H1 (cell line): Measurements from ENCODE around the gene RNF43. TPM values are rescaled to one million over a fixed set of nuclear protein-coding genes. Genes with fewer than 3 reads are reported as not detected.

ENCODE experiments used
- CTCF ChIA-PET: fragments of 300-600 bp; sonication (Branson Sonifier 250); formaldehyde crosslinking; loops from one replicate; lab custom pipeline; 2021; ENCODE audit not compliant: partially characterized antibody; lab: Charles Lee
- POLR2A ChIA-PET: fragments of 300-600 bp; sonication (Branson Sonifier 250); formaldehyde crosslinking; loops from one replicate; lab custom pipeline; 2021; ENCODE audit warnings: inconsistent platforms; ENCODE audit not compliant: partially characterized antibody; lab: Charles Lee
- DNase-seq, 2 experiments: peaks; one replicate each; pipeline versions ENCODE4 v3.0.0 to v3.0.0-alpha.2; 2010 to 2022; ENCODE audit warnings: low spot score in 2 of 2, low read depth in 1 of 2, mixed read lengths in 1 of 2
- FAIRE-seq: peaks from 2 replicates; lab custom pipeline; 2011; peaks lifted over from hg19 to GRCh38; lab: Jason Lieb, UNC
- H2AFZ ChIP-seq: 2 replicates; pipeline ENCODE4 v1.8.1; 2012; ENCODE audit warnings: low read length, inconsistent platforms
- H2AK5ac ChIP-seq: 2 replicates; pipeline ENCODE4 v1.6.1; 2013; ENCODE audit warnings: low read depth, low read length
- H2BK120ac ChIP-seq: replicated peaks from 2 replicates; pipeline ENCODE3; 2013; ENCODE audit warnings: low read depth, low read length, inconsistent platforms
- H2BK12ac ChIP-seq: 2 replicates; pipeline ENCODE4 v1.6.1; 2013; ENCODE audit warnings: low read depth, low read length
- H2BK15ac ChIP-seq: 2 replicates; pipeline ENCODE4 v1.6.1; 2013; ENCODE audit warnings: low read length
- H2BK20ac ChIP-seq: 2 replicates; pipeline ENCODE4 v1.6.1; 2013; ENCODE audit warnings: low read length
- H2BK5ac ChIP-seq: 2 replicates; pipeline ENCODE4 v1.6.1; 2013; ENCODE audit warnings: low read depth, low read length
- H3K14ac ChIP-seq: 2 replicates; pipeline ENCODE4 v1.6.1; 2013; ENCODE audit warnings: inconsistent platforms; ENCODE audit not compliant: insufficient read length
- H3K18ac ChIP-seq: 2 replicates; pipeline ENCODE4 v1.6.1; 2013; ENCODE audit warnings: low read length; ENCODE audit errors: extremely low read depth
- H3K23ac ChIP-seq: 2 replicates; pipeline ENCODE4 v1.6.1; 2013; ENCODE audit warnings: inconsistent platforms; ENCODE audit not compliant: insufficient read length
- H3K23me2 ChIP-seq: 2 replicates; pipeline ENCODE4 v1.6.1; 2013; ENCODE audit warnings: low read depth, low read length
- H3K27ac ChIP-seq: 2 replicates; pipeline ENCODE4 v1.6.1; 2011; ENCODE audit warnings: low read depth, low read length, inconsistent platforms
- H3K27me3 ChIP-seq, 4 experiments: replicated peaks in 1 of 4; 1 replicate in 1 of 4; 2 replicates in 3 of 4; pipeline versions ENCODE4 v1.6.1 to v1.8.1; 2011 to 2013; ENCODE audit warnings: low read length in 3 of 4, mild to moderate bottlenecking in 3 of 4, inconsistent platforms in 2 of 4, mixed read lengths in 2 of 4, moderate library complexity in 1 of 4; ENCODE audit not compliant: control insufficient read depth in 3 of 4, insufficient read depth in 3 of 4; ENCODE audit errors: extremely low read depth in 1 of 4
- H3K36me3 ChIP-seq, 4 experiments: 2 replicates each; pipeline versions ENCODE4 v1.6.1 to v1.8.1; 2011 to 2013; ENCODE audit warnings: mild to moderate bottlenecking in 4 of 4, low read length in 3 of 4, moderate library complexity in 2 of 4, control low read depth in 1 of 4, inconsistent platforms in 1 of 4; ENCODE audit not compliant: insufficient read depth in 4 of 4, control insufficient read depth in 2 of 4
- H3K4ac ChIP-seq: replicated peaks from 2 replicates; pipeline ENCODE3; 2013; ENCODE audit warnings: low read length, low read depth, mixed read lengths, inconsistent platforms; ENCODE audit not compliant: insufficient read length
- H3K4me1 ChIP-seq, 4 experiments: replicated peaks in 1 of 4; 1 replicate in 1 of 4; 2 replicates in 3 of 4; pipeline versions ENCODE4 v1.6.1 to v1.8.1; 2011 to 2013; ENCODE audit warnings: low read length in 3 of 4, inconsistent platforms in 2 of 4, mixed read lengths in 1 of 4; ENCODE audit not compliant: insufficient read depth in 4 of 4, control insufficient read depth in 3 of 4
- H3K4me2 ChIP-seq, 2 experiments: 2 replicates each; pipeline versions ENCODE4 v1.6.1 to v1.8.1; 2011 to 2013; ENCODE audit warnings: low read depth in 2 of 2, low read length in 2 of 2, control low read depth in 1 of 2, inconsistent platforms in 1 of 2, mild to moderate bottlenecking in 1 of 2; ENCODE audit not compliant: insufficient read depth in 1 of 2
- H3K4me3 ChIP-seq, 4 experiments: fragments of 200-600, 300-600 bp in 1 of 4; sonication (generic), shearing (Covaris generic), sonication (Bioruptor Twin) in 1 of 4; 2 replicates each; pipeline versions ENCODE4 v1.5.1 to v1.8.1; 2011 to 2016; ENCODE audit warnings: low read length in 4 of 4, low read depth in 3 of 4, control low read depth in 2 of 4, inconsistent platforms in 2 of 4, mild to moderate bottlenecking in 2 of 4, mixed read lengths in 1 of 4, moderate library complexity in 1 of 4; ENCODE audit not compliant: insufficient read depth in 2 of 4; ENCODE audit errors: extremely low read depth in 1 of 4
- H3K56ac ChIP-seq: replicated peaks from 2 replicates; pipeline ENCODE3; 2013; ENCODE audit warnings: low read depth, mild to moderate bottlenecking, mixed read lengths, low read length, inconsistent platforms; ENCODE audit not compliant: insufficient read length
- H3K79me1 ChIP-seq: 2 replicates; pipeline ENCODE4 v1.6.1; 2013; ENCODE audit warnings: low read depth, low read length, control low read depth
- H3K79me2 ChIP-seq, 2 experiments: 2 replicates each; pipeline versions ENCODE4 v1.6.1 to v1.8.1; 2012 to 2013; ENCODE audit warnings: low read length in 2 of 2, mild to moderate bottlenecking in 2 of 2, inconsistent platforms in 1 of 2; ENCODE audit not compliant: insufficient read depth in 2 of 2, control insufficient read depth in 1 of 2
- H3K9ac ChIP-seq, 4 experiments: replicated peaks in 1 of 4; 1 replicate in 1 of 4; 2 replicates in 3 of 4; pipeline versions ENCODE4 v1.6.1 to v1.8.1; 2011 to 2013; ENCODE audit warnings: low read depth in 3 of 4, low read length in 3 of 4, control low read depth in 2 of 4, mild to moderate bottlenecking in 2 of 4, moderate library complexity in 2 of 4, inconsistent platforms in 1 of 4; ENCODE audit errors: extremely low read depth in 1 of 4
- H3K9me3 ChIP-seq, 2 experiments: 2 replicates each; pipeline versions ENCODE4 v1.6.1 to v1.8.1; 2012 to 2013; ENCODE audit warnings: mild to moderate bottlenecking in 2 of 2, moderate library complexity in 2 of 2, control low read depth in 1 of 2, inconsistent platforms in 1 of 2, low read depth in 1 of 2, low read length in 1 of 2, mixed read lengths in 1 of 2; ENCODE audit not compliant: insufficient read depth in 2 of 2
- H4K20me1 ChIP-seq, 2 experiments: replicated peaks in 1 of 2; 2 replicates each; pipeline versions ENCODE3 to v1.8.1; 2011 to 2013; ENCODE audit warnings: inconsistent platforms in 2 of 2, low read length in 2 of 2, mild to moderate bottlenecking in 1 of 2; ENCODE audit not compliant: insufficient read depth in 2 of 2, control insufficient read depth in 1 of 2
- H4K5ac ChIP-seq: 2 replicates; pipeline ENCODE4 v1.6.1; 2013; ENCODE audit warnings: low read length, low read depth, mixed read lengths, inconsistent platforms; ENCODE audit not compliant: insufficient read length
- H4K8ac ChIP-seq: 2 replicates; pipeline ENCODE4 v1.8.0; 2013; ENCODE audit warnings: mild to moderate bottlenecking, moderate library complexity, low read length, inconsistent platforms; ENCODE audit not compliant: insufficient read depth; ENCODE audit errors: extremely low read depth
- H4K91ac ChIP-seq: replicated peaks from 2 replicates; pipeline ENCODE3; 2013; ENCODE audit warnings: low read length, mixed read lengths, inconsistent platforms; ENCODE audit not compliant: insufficient read length
- BCL11A ChIP-seq, 2 experiments: IDR thresholded peaks; one replicate each; pipeline ENCODE4 v1.6.1; 2011; ENCODE audit warnings: low read depth in 2 of 2, low read length in 2 of 2, mild to moderate bottlenecking in 2 of 2
- BRCA1 ChIP-seq: IDR thresholded peaks from 2 replicates; pipeline ENCODE4 v1.6.1; 2012; ENCODE audit warnings: low read depth, low read length, improper control_type of control experiment
- FOSL1 ChIP-seq: IDR thresholded peaks from 2 replicates; pipeline ENCODE4 v1.6.1; 2011; ENCODE audit warnings: mild to moderate bottlenecking, low read depth, low read length, moderate library complexity; ENCODE audit not compliant: insufficient read depth
- JUN ChIP-seq: IDR thresholded peaks from 2 replicates; pipeline ENCODE4 v1.6.1; 2011; ENCODE audit warnings: low read depth, mild to moderate bottlenecking, improper control_type of control experiment, low read length
- JUND ChIP-seq: IDR thresholded peaks from 2 replicates; pipeline ENCODE4 v1.6.1; 2011; ENCODE audit warnings: mild to moderate bottlenecking, improper control_type of control experiment, low read length
- NANOG ChIP-seq: IDR thresholded peaks from 2 replicates; pipeline ENCODE4 v1.6.1; 2011; ENCODE audit warnings: low read length, low read depth, mild to moderate bottlenecking, inconsistent platforms; ENCODE audit not compliant: insufficient read depth, poor library complexity, severe bottlenecking
- RAD21 ChIP-seq, 2 experiments: IDR thresholded peaks in 1 of 2; conservative IDR thresholded peaks in 1 of 2; 2 replicates each; pipeline ENCODE4 v1.6.1; 2011; ENCODE audit warnings: low read depth in 2 of 2, low read length in 2 of 2, improper control_type of control experiment in 1 of 2, inconsistent platforms in 1 of 2, mild to moderate bottlenecking in 1 of 2, moderate library complexity in 1 of 2
- SP1 ChIP-seq: IDR thresholded peaks from 2 replicates; pipeline ENCODE4 v1.6.1; 2011; ENCODE audit warnings: low read depth, low read length
- SRF ChIP-seq: IDR thresholded peaks from 2 replicates; pipeline ENCODE4 v1.6.1; 2011; ENCODE audit warnings: mild to moderate bottlenecking, low read depth, low read length, moderate library complexity
- SUZ12 ChIP-seq: fragments of 200-600 bp; sonication (generic); IDR thresholded peaks from 2 replicates; pipeline ENCODE4 v1.6.1; 2012; ENCODE audit warnings: mild to moderate bottlenecking, inconsistent platforms, low read length, moderate library complexity, mixed read lengths
- TBP ChIP-seq: IDR thresholded peaks from 2 replicates; pipeline ENCODE4 v1.6.1; 2011; ENCODE audit warnings: low read depth, low read length, improper control_type of control experiment
- TEAD4 ChIP-seq: IDR thresholded peaks from 2 replicates; pipeline ENCODE4 v1.6.1; 2012; ENCODE audit warnings: low read depth, low read length, inconsistent platforms, mixed read lengths
- WGBS, 2 experiments: shearing (Covaris generic) in 1 of 2; methylation state at CpG; one replicate each; pipeline versions ENCODE4 v1.1.6 to v1.1.7; 2013 to 2015; ENCODE audit warnings: low lambda C conversion rate in 2 of 2, mixed read lengths in 2 of 2, inconsistent platforms in 1 of 2, low coverage in 1 of 2, missing lambda C conversion rate in 1 of 2; ENCODE audit not compliant: insufficient replicate concordance in 2 of 2, insufficient coverage in 1 of 2, insufficient read length in 1 of 2; ENCODE audit errors: extremely low coverage in 1 of 2, missing lambda C conversion rate in 1 of 2; 5-methylcytosine and 5-hydroxymethylcytosine counted together
- polyA plus RNA-seq, 7 experiments: library from polyadenylated mRNA; depleted of rRNA in 3 of 7; stranded (reverse) in 5 of 7; unstranded in 2 of 7; fragments of >200 nt in 5 of 7; fragments of 200-250 nt in 2 of 7; gene quantifications; 1 replicate in 5 of 7; 2 replicates in 1 of 7; 4 replicates in 1 of 7; pipeline versions ENCODE4 v1.2.1 to v1.2.3, GENCODE V29; 2011 to 2013; ENCODE audit warnings: missing spikeins in 2 of 7, mixed read lengths in 2 of 7
- total RNA-seq: library from RNA; stranded (reverse); fragmentation: NEBNext Ultra II Directional; extraction: Animal tissue kit (Norgen Biotek cat#: 25700); gene quantifications from 2 replicates; pipeline ENCODE4 v1.2.1, GENCODE V29; 2021

Gene RNF43
- total and polyA plus RNA-seq, 2 of the 8 experiments (the other 6 are each of a cell fraction or from before 2014, with no cell fraction given) = 0.89 to 1.5 TPM

GRCh38 chr17:58399974-58400373 is 17.4 kb downstream of the RNF43 start:
- Histone ChIP-seq H3K56ac (no peak overlapping the region), H2BK5ac (no peak overlapping the region), H4K8ac (no peak overlapping the region), H2AFZ (no peak overlapping the region), H3K18ac (no peak overlapping the region), H4K20me1 (peaks cover 0 to 2% of the 10 kb centered on the region in 2 experiments), H3K79me2 (no peaks in the 10 kb centered on the region), H3K36me3 (no peaks in the 10 kb centered on the region), H3K4me2 (no peak overlapping the region), H2BK12ac (no peak overlapping the region), H3K4me1 (peaks cover 2 to 12% (median 8%) of the 10 kb centered on the region in 4 experiments; a peak in 4 of 7 replicates), H4K5ac (no peak overlapping the region), H3K14ac (no peak overlapping the region), H3K9me3 (no peaks in the 10 kb centered on the region), H3K4ac (no peak overlapping the region), H2AK5ac (no peak overlapping the region), H2BK20ac (no peak overlapping the region), H2BK15ac (no peak overlapping the region), H3K79me1 (no peaks in the 10 kb centered on the region), H3K27ac (no peak overlapping the region), H3K4me3 (no peak overlapping the region), H3K27me3 (peaks cover 19 to 56% (median 41%) of the 10 kb centered on the region in 4 experiments; a peak in 6 of 7 replicates), H4K91ac (no peak overlapping the region), H3K23ac (no peak overlapping the region), H3K23me2 (no peaks in the 10 kb centered on the region), H2BK120ac (no peak overlapping the region), H3K9ac (no peak overlapping the region)
- 92% methylated on average over 3 of the region's 3 CpGs; no CpG with 5 or more reads in 1 of the 2 experiments for WGBS, 2 experiments
- CTCF ChIA-PET = interaction anchor here (0.7 to 1.7 kb wide), 5 partner anchors 18 to 47 kb away, joined by 3 to 8 read pairs (median 3); partner anchors contain the start of gene RNF43
- FAIRE-seq (no peak), DNase-seq (no peak)
- POLR2A ChIA-PET = interaction anchor here (1.2 to 2.7 kb wide), 2 partner anchors 17 to 145 kb away, joined by 3 to 9 read pairs; partner anchors contain the start of gene RNF43
- no peak for TF ChIP-seq JUN
- TF ChIP-seq NANOG = no peak
- no peak for TF ChIP-seq TBP
- TF ChIP-seq TEAD4 = no peak
- no peak for TF ChIP-seq FOSL1
- TF ChIP-seq BCL11A (IDR thresholded peaks at IDR 0.05; ENCODE audit: low read depth in 2 of 2, low read length in 2 of 2) = no peak
- no peak for TF ChIP-seq SRF
- TF ChIP-seq RAD21 (IDR thresholded peaks at IDR 0.05 in 1 of 2, conservative IDR thresholded peaks at IDR 0.05 in 1 of 2; ENCODE audit: low read depth in 2 of 2, low read length in 2 of 2) = no peak
- no peak for TF ChIP-seq SP1
- no peak for TF ChIP-seq JUND
- TF ChIP-seq SUZ12 = no peak
- TF ChIP-seq BRCA1 = no peak
